Lower lobe of right lung (tissue), 2 donors: ENCODE measurements around the gene ZBED1. TPM values are rescaled to one million over a fixed set of nuclear protein-coding genes. Genes with fewer than 3 reads are reported as not detected.
A peak's percentile ranks its signal among the peaks of the same experiment; 100 is the strongest.

Experiments
- ATAC-seq, 2 donors: fragments of 200-7000 bp; cut with Tn5 transposase; one replicate each; pipeline ENCODE4 v1.9.1; 2020 to 2022; ENCODE audit warnings: mild to moderate bottlenecking in 2 of 2, moderate library complexity in 2 of 2
- DNase-seq: peaks from one replicate; pipeline ENCODE4 v3.0.0-alpha.2; 2020
- H3K27ac ChIP-seq: fragments of 200-600 bp; one replicate; pipeline ENCODE4 v1.8.0; 2022
- H3K27me3 ChIP-seq: fragments of 200-600 bp; one replicate; pipeline ENCODE4 v1.8.0; 2022; ENCODE audit warnings: low read depth
- H3K36me3 ChIP-seq: fragments of 200-600 bp; one replicate; pipeline ENCODE4 v1.8.0; 2022; ENCODE audit warnings: mild to moderate bottlenecking
- H3K4me1 ChIP-seq: fragments of 200-600 bp; one replicate; pipeline ENCODE4 v1.8.0; 2022
- H3K4me3 ChIP-seq: fragments of 200-600 bp; one replicate; pipeline ENCODE4 v1.8.0; 2022; ENCODE audit warnings: mild to moderate bottlenecking
- H3K9me3 ChIP-seq: fragments of 200-600 bp; one replicate; pipeline ENCODE4 v1.8.0; 2022
- intact Hi-C: fragments of 100-400 bp; cut with DNase I; formaldehyde crosslinking; loops from one replicate; pipeline ENCODE4 v1.11.0; 2022
- long read RNA-seq: library from polyadenylated mRNA; unstranded; transcript quantifications from one replicate; pipeline ENCODE4 v2.0.0, GENCODE V29; 2021
- total RNA-seq: library from RNA; stranded (reverse); fragmentation: NEBNext Ultra II Directional; extraction: Animal tissue kit (Norgen Biotek cat#: 25700); gene quantifications from one replicate; pipeline ENCODE4 v1.2.1, GENCODE V29; 2021
- TF ChIP-seq, protein P1 (sequence below): fragments of 200-600 bp; IDR thresholded peaks from one replicate; pipeline ENCODE4 v1.8.0; 2022; ENCODE audit warnings: antibody characterized with exemption, mild to moderate bottlenecking
- donor health status: DM: no; HTN: yes; CAD: no; lungs with severe emphysema.

Gene ZBED1
- 46.3 TPM for total RNA-seq
- long read RNA-seq, full-length matches to known transcripts: 67 of 96 reads
- long read RNA-seq, partial matches to known transcripts: 0 of 96 reads
- long read RNA-seq, other reads (novel, unspliced or antisense): 29 of 96 reads

DNA sequence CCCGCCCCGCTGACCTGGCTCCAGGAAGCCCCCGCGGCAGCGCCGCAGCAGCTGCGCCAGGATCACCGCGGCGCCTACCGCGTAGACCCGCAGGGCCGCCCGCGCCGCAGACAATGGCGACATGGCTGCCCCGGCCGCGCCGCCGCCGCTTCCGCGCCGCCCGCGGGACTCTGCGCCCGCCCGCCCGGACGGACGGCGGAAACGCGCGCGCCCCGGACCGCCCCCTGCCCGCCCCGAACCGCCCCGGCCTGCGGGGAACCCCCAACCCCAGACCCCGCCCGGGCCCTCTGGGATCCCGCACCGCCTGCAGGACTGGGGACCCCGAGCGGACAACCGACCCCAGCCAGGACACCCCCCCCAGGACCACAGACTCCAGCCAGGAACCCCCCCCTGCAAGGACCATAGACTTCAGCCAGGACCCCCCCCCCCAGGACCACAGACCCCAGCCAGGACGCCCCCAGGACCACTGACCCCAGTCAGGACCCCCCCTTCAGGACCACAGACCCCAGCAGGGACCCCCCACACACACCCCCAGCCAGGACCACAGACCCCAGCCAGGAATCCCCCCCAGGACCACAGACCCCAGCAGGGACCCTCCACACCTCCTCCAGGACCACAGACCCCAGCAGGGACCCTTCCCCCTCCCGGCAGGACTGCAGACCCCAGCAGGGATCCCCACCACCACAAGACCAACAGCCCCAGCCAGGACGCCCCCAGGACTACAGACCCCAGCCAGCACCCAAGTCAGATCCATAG is at the start of gene ZBED1, which contains the start of gene DHRSX:
ZBED1 (minus strand) TSS at position 174 of the 756 bp plus-strand sequence. CDS start 10,257 bp downstream, outside the sequence.
DHRSX (minus strand) TSS at position 174 of the 756 bp plus-strand sequence; CDS start at position 123, 51 bp downstream.
- DNase-seq (peak; percentile 62), ATAC-seq (peak; percentile 69 to 73)
- H3K27me3 ChIP-seq: no peaks in the 10 kb centered on the region
- no peaks in the 10 kb centered on the region for H3K9me3 ChIP-seq
- peak within 1 kb of the TSS; percentile 94 for H3K27ac ChIP-seq
- intact Hi-C loops: no loop called here
- H3K36me3 ChIP-seq: peaks cover 5% of the 10 kb centered on the region
- peak within 1 kb of the TSS; percentile 90 for H3K4me3 ChIP-seq
- TF ChIP-seq, protein P1, sequence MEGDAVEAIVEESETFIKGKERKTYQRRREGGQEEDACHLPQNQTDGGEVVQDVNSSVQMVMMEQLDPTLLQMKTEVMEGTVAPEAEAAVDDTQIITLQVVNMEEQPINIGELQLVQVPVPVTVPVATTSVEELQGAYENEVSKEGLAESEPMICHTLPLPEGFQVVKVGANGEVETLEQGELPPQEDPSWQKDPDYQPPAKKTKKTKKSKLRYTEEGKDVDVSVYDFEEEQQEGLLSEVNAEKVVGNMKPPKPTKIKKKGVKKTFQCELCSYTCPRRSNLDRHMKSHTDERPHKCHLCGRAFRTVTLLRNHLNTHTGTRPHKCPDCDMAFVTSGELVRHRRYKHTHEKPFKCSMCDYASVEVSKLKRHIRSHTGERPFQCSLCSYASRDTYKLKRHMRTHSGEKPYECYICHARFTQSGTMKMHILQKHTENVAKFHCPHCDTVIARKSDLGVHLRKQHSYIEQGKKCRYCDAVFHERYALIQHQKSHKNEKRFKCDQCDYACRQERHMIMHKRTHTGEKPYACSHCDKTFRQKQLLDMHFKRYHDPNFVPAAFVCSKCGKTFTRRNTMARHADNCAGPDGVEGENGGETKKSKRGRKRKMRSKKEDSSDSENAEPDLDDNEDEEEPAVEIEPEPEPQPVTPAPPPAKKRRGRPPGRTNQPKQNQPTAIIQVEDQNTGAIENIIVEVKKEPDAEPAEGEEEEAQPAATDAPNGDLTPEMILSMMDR: no peak
- peaks cover 29% of the 10 kb centered on the region for H3K4me1 ChIP-seq

DNA sequence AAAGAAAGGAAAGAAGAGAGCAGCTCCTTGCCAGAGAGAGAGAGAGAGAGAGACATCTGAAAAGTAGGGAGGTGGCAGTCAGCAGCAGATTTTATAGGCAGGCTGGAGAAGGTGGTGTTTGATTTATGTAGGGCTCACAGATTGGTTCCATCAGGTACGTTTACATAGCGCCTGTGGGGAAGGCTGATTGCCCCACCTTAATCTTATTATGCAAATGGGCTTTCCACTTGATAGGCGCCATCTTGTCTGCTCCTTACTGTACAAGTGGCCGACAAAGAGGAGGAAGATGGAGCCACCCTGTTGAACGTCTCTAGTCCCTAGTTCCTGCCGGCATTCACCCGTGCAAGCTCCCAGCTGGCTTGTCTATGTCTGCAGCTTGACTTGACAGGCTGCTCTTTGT is 49.1 kb upstream of the ZBED1 start:
- Histone ChIP-seq H3K9me3 (no peaks in the 10 kb centered on the region), H3K4me3 (peak overlapping the region; percentile 7), H3K27me3 (no peaks in the 10 kb centered on the region), H3K36me3 (no peaks in the 10 kb centered on the region), H3K27ac (no peak overlapping the region), H3K4me1 (no peaks in the 10 kb centered on the region)
- ATAC-seq: peak in 1 of 2 donors; percentile 87
- TF ChIP-seq, protein P1: no peak
- DNase-seq: no peak
- intact Hi-C loops: no loop called here

GRCh38 chrX:2548711-2549423 is 48.1 kb upstream of the ZBED1 start:
- Histone ChIP-seq H3K27ac (no peak overlapping the region), H3K9me3 (no peaks in the 10 kb centered on the region), H3K4me1 (no peaks in the 10 kb centered on the region), H3K27me3 (no peaks in the 10 kb centered on the region), H3K36me3 (no peaks in the 10 kb centered on the region), H3K4me3 (no peak overlapping the region)
- ATAC-seq (no peak), DNase-seq (no peak)
- intact Hi-C loops: no loop called here
- TF ChIP-seq, protein P1: no peak

- H3K4me1 ChIP-seq: no peaks in the 10 kb centered on the region
- H3K9me3 ChIP-seq: no peaks in the 10 kb centered on the region
- H3K4me3 ChIP-seq: no peak overlapping the region
- no peaks in the 10 kb centered on the region for H3K27me3 ChIP-seq
- intact Hi-C loops: no loop called here
- H3K36me3 ChIP-seq: no peaks in the 10 kb centered on the region
- ATAC-seq: no peak
- DNase-seq: no peak
- TF ChIP-seq, protein P1: no peak
- no peak overlapping the region for H3K27ac ChIP-seq
These were observed 47.0 kb upstream of the ZBED1 start for GRCh38 chrX:2547736-2548135.

GRCh38 chrX:2546496-2546895 is 45.7 kb upstream of the ZBED1 start:
- no peak for ATAC-seq
- no peaks in the 10 kb centered on the region for H3K4me1 ChIP-seq

More at GRCh38 chrX:2546496-2546895, 45.7 kb upstream of the ZBED1 start:
- intact Hi-C loops: no loop called here
- TF ChIP-seq, protein P1: no peak
- DNase-seq: no peak
- H3K36me3 ChIP-seq: no peaks in the 10 kb centered on the region
- H3K27ac ChIP-seq: no peak overlapping the region
- H3K27me3 ChIP-seq: no peaks in the 10 kb centered on the region
- H3K9me3 ChIP-seq: no peaks in the 10 kb centered on the region
- H3K4me3 ChIP-seq: no peak overlapping the region
